Brain microvascular endothelial cell (primary cell): Measurements from ENCODE around the gene LUZP2.

Source experiments
- DNase-seq: peaks from one replicate; pipeline ENCODE4 v3.0.0-alpha.2; 2020
- H3K27ac ChIP-seq: fragments of 250-450 bp; sonication (Bioruptor Pico); 2 replicates; pipeline ENCODE4 v1.5.1; 2020; ENCODE audit warnings: mild to moderate bottlenecking, moderate library complexity
- H3K27me3 ChIP-seq: fragments of 250-450 bp; sonication (Bioruptor Pico); replicated peaks from 2 replicates; pipeline ENCODE4 v1.5.1; 2020; ENCODE audit warnings: mild to moderate bottlenecking
- H3K36me3 ChIP-seq: fragments of 250-450 bp; sonication (Bioruptor Pico); replicated peaks from 2 replicates; pipeline ENCODE4 v1.5.1; 2020; ENCODE audit warnings: mild to moderate bottlenecking
- H3K4me3 ChIP-seq: 2 replicates; pipeline ENCODE4 v1.5.1; 2011; ENCODE audit warnings: low read depth, mild to moderate bottlenecking, control low read depth, low read length, moderate library complexity
- CTCF ChIP-seq: IDR thresholded peaks from 2 replicates; pipeline ENCODE4 v1.5.1; 2011; ENCODE audit warnings: low read depth, mild to moderate bottlenecking, moderate library complexity, low read length, control low read depth, inconsistent platforms; ENCODE audit errors: missing control alignments
- in situ Hi-C: cut with HindIII; loops from 2 replicates; pipeline ENCODE4 v1.10.0; 2017; ENCODE audit warnings: low sequenced_read_pairs, low pct_ligation_motif_present

The LUZP2 gene

GRCh38 chr11:24651873-24652272, 155.0 kb downstream of the LUZP2 start:
- Histone ChIP-seq H3K36me3 (no peaks in the 10 kb centered on the region), H3K27me3 (no peaks in the 10 kb centered on the region), H3K4me3 (no peak overlapping the region), H3K27ac (no peak overlapping the region)
- in situ Hi-C loops: no loop called here
- DNase-seq: no peak
- no peak for TF ChIP-seq CTCF

GRCh38 chr11:24653901-24654300, 157.0 kb downstream of the LUZP2 start:
- Histone ChIP-seq H3K4me3 (no peak overlapping the region), H3K27me3 (no peaks in the 10 kb centered on the region), H3K27ac (no peak overlapping the region), H3K36me3 (no peaks in the 10 kb centered on the region)
- in situ Hi-C loops: no loop called here
- no peak for DNase-seq
- no peak for TF ChIP-seq CTCF

- H3K27ac ChIP-seq: no peak overlapping the region
- in situ Hi-C loops: no loop called here
These were observed 164.5 kb downstream of the LUZP2 start for GRCh38 chr11:24661331-24661730.

GRCh38 chr11:24664399-24664798, 167.5 kb downstream of the LUZP2 start:
- no peaks in the 10 kb centered on the region for H3K27me3 ChIP-seq
- TF ChIP-seq CTCF: no peak
- no peaks in the 10 kb centered on the region for H3K36me3 ChIP-seq
- no peak for DNase-seq
- in situ Hi-C loops: no loop called here
- H3K27ac ChIP-seq: no peak overlapping the region
- no peak overlapping the region for H3K4me3 ChIP-seq

More at GRCh38 chr11:24661331-24661730, 164.5 kb downstream of the LUZP2 start:
- no peaks in the 10 kb centered on the region for H3K36me3 ChIP-seq
- H3K4me3 ChIP-seq: no peak overlapping the region
- DNase-seq: no peak
- H3K27me3 ChIP-seq: no peaks in the 10 kb centered on the region
- TF ChIP-seq CTCF: no peak

DNA sequence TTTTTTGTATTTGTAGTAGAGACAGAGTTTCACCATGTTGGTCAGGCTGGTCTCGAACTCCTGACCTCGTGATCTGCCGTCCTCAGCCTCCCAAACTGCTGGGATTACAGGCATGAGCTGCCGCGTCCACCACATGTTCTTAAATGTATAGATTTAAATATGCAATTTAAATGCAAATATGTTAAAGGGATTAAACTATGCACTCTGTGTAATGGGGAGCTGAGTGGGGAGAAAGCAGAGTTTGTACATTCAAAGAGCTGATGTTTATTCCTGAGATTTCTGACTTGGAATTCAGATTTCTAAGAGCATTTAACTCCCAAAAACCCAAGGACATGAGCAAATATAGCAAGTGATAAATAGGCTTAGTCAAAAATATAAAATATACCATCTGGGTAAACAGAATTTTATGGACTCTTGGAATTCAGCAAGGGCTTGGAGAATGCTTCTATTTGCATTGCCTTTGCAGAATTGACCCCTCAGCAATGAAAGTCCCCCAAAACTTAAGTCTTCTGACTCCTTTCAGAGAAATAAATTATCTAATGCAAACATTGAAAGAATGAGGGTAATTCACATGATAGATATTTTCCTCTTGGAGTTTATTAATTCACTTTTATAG, 170.6 kb downstream of the LUZP2 start:
- Histone ChIP-seq H3K36me3 (no peaks in the 10 kb centered on the region), H3K4me3 (no peak overlapping the region), H3K27me3 (no peaks in the 10 kb centered on the region), H3K27ac (no peak overlapping the region)
- TF ChIP-seq CTCF: no peak
- no peak for DNase-seq
- in situ Hi-C loops: no loop called here
